NCI-H2196 treated with DMSO at 0.1 percent for 48 hours (cell line): ENCODE results near the gene NFYC.

ENCODE experiments used
- DNase-seq: peaks from one replicate; lab custom pipeline; 2025; ENCODE audit not compliant: unreplicated experiment; lab: John Stamatoyannopoulos, UW

Gene NFYC

GRCh38 chr1:40794974-40795715 is 103.6 kb downstream of the NFYC start:
- no peak for DNase-seq

GRCh38 chr1:40795811-40796586 is 104.5 kb downstream of the NFYC start:
- DNase-seq: no peak

- no peak for DNase-seq
Measured at GRCh38 chr1:40796939-40797667, 105.6 kb downstream of the NFYC start.

DNA sequence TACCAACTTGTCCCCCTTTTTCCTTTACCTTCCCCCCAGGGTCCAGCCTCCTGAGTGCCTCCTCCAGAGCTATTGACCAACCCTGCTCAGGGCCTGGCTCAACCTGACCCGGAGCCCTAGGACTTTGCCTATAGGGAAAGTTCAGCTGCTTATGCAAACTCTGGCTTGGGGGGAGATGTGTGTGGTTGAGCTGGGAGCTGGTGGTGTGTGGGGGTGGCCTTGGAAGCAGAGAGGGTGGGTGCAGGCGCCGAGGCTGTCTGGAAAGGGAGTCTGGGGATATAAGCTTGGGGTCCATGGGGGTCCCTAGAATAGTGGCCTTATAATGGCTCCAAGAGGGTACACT is 106.1 kb downstream of the NFYC start:
- no peak for DNase-seq

DNA sequence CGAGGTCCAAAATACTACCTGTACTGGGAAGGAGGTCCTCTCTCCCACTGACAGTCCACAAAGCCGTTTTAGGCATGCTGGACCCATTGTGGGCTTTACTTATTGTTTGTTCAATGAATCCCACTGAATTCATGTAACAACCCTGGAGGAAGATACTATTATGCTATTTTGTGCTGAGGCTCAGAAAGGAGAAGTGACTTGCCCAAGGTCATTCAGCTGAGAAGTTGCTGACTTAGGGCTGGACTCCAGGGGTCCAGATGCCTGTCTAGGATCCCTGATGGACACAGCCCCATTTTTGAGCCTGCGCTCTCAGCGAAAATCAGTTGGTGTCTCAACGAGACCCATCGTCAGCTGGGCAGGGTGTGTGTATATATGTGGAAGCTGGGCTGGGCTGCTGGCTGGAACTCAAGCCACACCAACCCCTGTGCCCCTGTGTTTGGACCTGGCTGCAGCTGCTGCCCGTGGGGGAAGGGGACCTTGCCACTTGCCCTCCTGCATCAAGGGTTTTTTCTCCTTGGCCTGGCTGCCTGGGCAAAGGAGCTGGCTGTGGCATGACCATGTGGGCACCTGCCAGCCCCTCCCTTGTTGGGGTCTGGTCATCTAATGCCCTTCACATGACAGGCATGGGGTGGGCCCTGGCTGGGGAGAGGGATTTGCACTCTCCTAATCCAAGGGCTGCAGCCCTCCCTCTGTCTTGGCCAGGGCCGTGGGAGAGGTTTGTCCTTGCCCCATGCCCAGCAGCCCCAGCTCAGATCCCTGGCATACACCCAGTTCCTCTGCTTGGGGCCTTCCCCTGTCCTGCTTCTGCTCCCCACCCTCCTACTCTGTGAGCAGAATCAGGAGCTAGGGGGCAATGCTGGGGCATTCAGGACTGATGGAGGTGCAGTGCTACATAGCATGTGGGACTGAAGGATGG is 107.1 kb downstream of the NFYC start:
- no peak for DNase-seq

GRCh38 chr1:40799351-40799867 is 107.9 kb downstream of the NFYC start:
- DNase-seq: no peak

GRCh38 chr1:40801742-40802077 is 110.2 kb downstream of the NFYC start:
- DNase-seq: no peak

DNA sequence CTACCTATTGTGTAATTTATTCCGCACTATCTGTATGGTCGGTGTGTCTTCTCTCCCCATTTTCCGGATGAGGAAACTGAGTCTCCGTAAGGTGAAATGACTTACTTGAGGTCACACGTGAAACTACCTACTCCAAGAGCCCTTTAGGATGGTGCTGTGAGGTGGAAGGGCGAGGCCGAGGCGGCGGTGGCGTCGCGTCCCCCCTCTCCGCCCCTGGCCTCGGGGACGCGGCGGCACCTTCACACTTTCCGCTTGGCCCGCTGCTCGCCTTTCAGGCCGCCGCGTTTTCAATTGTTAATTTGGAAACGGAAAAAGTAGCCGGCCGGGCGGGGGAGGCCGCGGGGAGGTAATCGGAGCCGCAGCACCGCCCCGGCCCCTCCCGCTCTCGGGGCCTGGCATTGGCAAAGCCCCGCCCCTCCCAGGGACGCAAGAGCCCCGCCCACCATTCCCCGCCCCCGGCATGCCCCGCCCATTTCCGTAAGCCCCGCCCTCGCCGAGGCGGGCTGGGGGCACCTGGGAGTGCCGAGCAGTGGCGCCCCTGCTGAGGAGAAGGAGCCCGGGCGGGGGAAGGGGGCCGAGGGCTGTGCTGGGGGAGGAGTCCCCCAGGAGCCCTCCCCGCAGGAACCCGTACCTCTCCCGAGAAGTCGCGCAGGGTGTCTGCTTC is 110.7 kb downstream of the NFYC start:
- DNase-seq: peak; percentile 27

GRCh38 chr1:40802742-40803113 is 111.2 kb downstream of the NFYC start:
- no peak for DNase-seq

DNA sequence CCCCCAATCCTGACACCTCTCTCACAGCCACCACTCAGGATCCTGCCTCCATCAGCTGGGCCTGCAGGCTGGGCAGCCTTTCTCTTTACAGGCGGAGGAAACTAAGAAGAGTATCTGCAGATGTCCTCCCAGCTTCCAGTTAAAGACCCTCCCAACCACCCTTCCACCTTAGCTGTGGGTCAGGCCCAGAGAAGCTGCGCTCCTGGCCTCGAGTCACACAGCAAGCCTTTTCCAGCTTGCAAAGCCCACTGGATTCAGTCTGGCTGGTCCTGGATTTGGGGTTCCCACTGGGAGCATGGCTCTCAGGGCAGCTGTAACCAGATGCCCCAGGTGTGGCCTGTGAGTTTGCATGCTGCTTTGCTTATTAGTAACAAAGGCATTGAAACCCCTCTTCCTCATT is 111.9 kb downstream of the NFYC start:
- DNase-seq: no peak

DNA sequence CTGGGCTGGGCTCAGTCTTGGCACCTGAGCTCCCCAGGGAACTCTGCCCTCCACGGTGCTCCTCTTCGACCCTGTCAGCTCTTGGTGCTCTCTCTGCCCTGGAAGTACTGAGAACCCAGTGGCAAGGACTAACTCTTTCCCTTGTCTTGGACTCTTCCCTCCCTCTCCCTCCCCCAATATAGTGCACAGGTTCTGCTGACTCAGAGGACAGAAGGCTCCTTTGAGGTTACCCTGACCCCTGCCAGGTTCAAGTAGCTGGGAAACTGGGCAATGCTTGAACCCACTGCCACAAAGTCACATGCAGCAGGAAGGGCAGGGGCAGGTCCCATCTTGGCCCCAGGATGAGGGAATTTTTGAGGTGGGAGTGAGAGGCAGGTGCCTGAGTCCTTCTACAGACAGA is 112.4 kb downstream of the NFYC start:
- DNase-seq: no peak

DNA sequence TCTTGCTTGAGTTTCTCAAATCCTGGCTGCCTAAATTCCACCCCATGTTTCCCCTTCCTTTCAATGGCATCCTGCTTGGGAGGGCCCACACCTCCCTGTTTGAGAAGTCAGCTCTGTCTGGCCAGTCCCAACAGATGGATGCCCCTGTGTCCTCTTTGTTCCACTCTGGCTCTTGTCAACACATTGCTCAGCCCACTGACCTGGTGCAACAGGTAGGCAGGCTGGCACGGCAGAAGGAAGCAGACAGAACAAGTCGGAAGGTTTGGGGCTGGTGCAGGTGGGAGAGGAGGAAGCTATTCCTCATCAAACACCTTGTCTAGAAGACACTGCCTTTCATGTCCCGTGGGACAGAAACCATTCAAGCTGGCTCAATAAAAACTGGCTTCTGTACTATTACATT is 114.7 kb downstream of the NFYC start:
- no peak for DNase-seq

DNA sequence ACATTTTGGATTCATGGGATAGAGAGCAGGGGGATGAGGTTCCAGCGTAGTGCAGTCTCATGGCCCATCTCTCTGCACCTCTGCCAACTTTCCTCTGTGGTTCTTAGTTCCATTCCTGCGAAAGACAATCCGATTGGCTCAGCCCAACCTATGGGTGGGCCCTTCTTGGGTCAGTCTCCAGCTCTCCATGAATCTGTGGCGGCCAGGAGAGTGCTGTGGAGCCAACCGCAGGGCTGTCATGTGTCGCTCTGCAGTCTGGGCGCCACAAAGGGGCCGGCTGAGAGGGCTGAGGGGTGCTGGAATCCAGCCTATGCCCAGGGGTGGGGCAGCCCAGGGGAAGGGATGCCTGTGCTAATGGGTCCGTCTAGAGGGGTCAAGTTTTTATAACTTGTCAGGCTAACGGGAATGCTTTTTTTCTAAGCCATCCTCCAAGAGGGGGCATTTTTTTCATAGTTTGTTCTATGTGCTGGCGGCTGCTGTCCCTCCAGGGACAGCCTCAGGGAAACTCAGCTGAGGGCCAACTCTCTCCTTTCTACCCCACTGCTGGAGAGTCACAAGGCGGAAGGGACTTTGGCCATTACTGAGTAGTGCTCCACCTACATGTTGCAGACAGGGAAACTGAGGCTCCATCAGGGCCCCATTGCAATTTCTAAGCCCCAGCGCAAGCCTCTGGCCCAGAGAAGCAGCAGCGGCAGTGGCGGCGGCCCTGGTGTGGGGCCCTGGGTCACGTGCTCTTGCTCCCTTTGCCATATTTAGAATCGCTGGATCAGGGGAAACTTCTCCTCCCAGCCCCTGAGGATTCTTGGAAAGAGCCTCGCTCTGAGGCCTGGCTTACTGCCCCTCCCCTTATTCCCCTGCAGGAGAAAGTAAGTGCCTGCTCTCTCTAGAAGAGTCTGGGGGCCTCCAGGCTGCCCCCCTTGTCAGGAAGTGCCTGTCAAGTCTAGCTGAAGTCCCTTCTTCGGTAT is 115.5 kb downstream of the NFYC start:
- DNase-seq: no peak

- no peak for DNase-seq
Measured at GRCh38 chr1:40808002-40808401, 116.5 kb downstream of the NFYC start.

DNA sequence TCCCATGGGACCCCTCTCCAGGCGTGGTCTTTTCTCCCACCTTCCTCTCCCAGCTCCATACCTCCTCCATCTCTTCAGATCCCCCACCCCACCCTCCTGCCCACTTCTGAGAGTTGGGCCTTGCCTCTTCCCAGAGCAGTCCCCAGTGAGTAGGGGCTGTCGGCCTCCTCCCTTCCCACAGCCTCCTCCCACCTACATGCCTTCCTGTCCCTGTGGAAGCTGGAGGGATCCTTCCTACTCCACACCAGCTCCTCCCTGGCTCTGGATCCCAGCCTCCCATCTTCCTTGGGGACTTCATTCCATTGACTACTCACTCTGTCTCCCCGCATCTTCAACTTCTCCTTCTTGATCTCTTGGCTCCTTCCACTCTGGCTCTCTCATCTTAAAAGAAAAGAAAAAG is 116.9 kb downstream of the NFYC start:
- DNase-seq: no peak

GRCh38 chr1:40808909-40809308 is 117.4 kb downstream of the NFYC start:
- no peak for DNase-seq

- DNase-seq: no peak
Measured at GRCh38 chr1:40810927-40811326, 119.4 kb downstream of the NFYC start.

GRCh38 chr1:40815420-40815819 is 123.9 kb downstream of the NFYC start:
- no peak for DNase-seq

DNA sequence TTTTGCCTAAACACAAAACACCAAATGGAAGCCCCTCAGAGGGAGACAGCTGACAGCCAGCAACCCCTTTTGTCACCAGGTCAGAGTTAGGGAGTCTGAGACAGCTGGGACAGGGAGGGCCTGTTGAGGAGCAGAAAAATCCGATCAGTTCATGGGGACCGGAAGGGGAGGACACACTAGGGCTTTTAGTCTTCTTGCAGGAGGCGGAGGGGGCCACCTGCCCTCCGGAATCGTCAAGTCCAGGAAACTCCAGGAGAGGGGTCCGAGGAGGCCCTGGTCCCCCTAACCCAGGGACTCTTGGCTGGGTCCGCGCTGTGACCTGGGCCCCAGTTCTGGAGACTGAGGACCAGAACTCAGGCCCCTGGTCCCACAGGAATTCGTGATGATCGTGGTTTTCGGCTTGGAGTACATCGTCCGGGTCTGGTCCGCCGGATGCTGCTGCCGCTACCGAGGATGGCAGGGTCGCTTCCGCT is 126.3 kb downstream of the NFYC start:
- no peak for DNase-seq
